ENCODE results near the gene PTPRO.

The PTPRO gene

GRCh38 chr12:15335959-15336358 lies 13.7 kb downstream of the PTPRO start:
- no peak overlapping the region for H4K8ac ChIP-seq (ENCODE audit: low read depth, low read length)
- no peaks in the 10 kb centered on the region for H3K4me1 ChIP-seq (ENCODE audit: control insufficient read depth, low read depth, low read length)
- H3K79me2 ChIP-seq (ENCODE audit: control insufficient read depth, insufficient read depth, low read length), result no peaks in the 10 kb centered on the region
- H2BK15ac ChIP-seq (replicated peaks; ENCODE audit: low read depth), result no peak overlapping the region
- H3K18ac ChIP-seq (ENCODE audit: low read length), result no peak overlapping the region
- no peak overlapping the region for H3K27ac ChIP-seq (ENCODE audit: low read depth, low read length)
- H3K9ac ChIP-seq (ENCODE audit: low read length), result no peak overlapping the region
- no peak overlapping the region for H3K4ac ChIP-seq (ENCODE audit: low read depth, low read length)
- no peak for DNase-seq
- H3K79me1 ChIP-seq (ENCODE audit: low read length), result no peaks in the 10 kb centered on the region
- no CpG with 5 or more reads among the region's 2 CpGs for WGBS (ENCODE audit: extremely low coverage, insufficient coverage, low lambda C conversion rate)
- no peak overlapping the region for H4K5ac ChIP-seq (ENCODE audit: low read length)
- H3K36me3 ChIP-seq (ENCODE audit: control insufficient read depth, insufficient read depth, low read length), result no peaks in the 10 kb centered on the region
- H3K4me3 ChIP-seq (ENCODE audit: low read length), result no peak overlapping the region
- H3K23ac ChIP-seq (ENCODE audit: low read length), result no peak overlapping the region
- no peak overlapping the region for H3K4me2 ChIP-seq (ENCODE audit: low read length)
- H2AK5ac ChIP-seq (ENCODE audit: low read length), result no peak overlapping the region
- no peak overlapping the region for H2BK120ac ChIP-seq (ENCODE audit: low read depth, low read length)
- no peak overlapping the region for H3K56ac ChIP-seq (ENCODE audit: low read length)
- no peaks in the 10 kb centered on the region for H3K27me3 ChIP-seq (ENCODE audit: insufficient read depth, low read length, poor library complexity)
- H2BK5ac ChIP-seq (ENCODE audit: low read length), result no peak overlapping the region

GRCh38 chr12:15336768-15337553 lies 14.7 kb downstream of the PTPRO start:
- no peak overlapping the region for H4K5ac ChIP-seq (ENCODE audit: low read length)
- no peak overlapping the region for H3K18ac ChIP-seq (ENCODE audit: low read length)
- no CpG with 5 or more reads among the region's 9 CpGs for WGBS (ENCODE audit: extremely low coverage, insufficient coverage, low lambda C conversion rate)
- H3K79me2 ChIP-seq (ENCODE audit: control insufficient read depth, insufficient read depth, low read length), result no peaks in the 10 kb centered on the region
- H3K56ac ChIP-seq (ENCODE audit: low read length), result no peak overlapping the region
- no peak overlapping the region for H3K27ac ChIP-seq (ENCODE audit: low read depth, low read length)
- no peak overlapping the region for H3K4me2 ChIP-seq (ENCODE audit: low read length)
- no peak overlapping the region for H3K23ac ChIP-seq (ENCODE audit: low read length)
- H2BK5ac ChIP-seq (ENCODE audit: low read length), result no peak overlapping the region
- no peaks in the 10 kb centered on the region for H3K27me3 ChIP-seq (ENCODE audit: insufficient read depth, low read length, poor library complexity)
- no peaks in the 10 kb centered on the region for H3K4me1 ChIP-seq (ENCODE audit: control insufficient read depth, low read depth, low read length)
- no peak overlapping the region for H2BK120ac ChIP-seq (ENCODE audit: low read depth, low read length)
- no peak overlapping the region for H2AK5ac ChIP-seq (ENCODE audit: low read length)
- H4K8ac ChIP-seq (ENCODE audit: low read depth, low read length), result no peak overlapping the region
- no peak overlapping the region for H3K4me3 ChIP-seq (ENCODE audit: low read length)
- no peak overlapping the region for H3K4ac ChIP-seq (ENCODE audit: low read depth, low read length)
- no peaks in the 10 kb centered on the region for H3K79me1 ChIP-seq (ENCODE audit: low read length)
- no peak for DNase-seq
- H3K36me3 ChIP-seq (ENCODE audit: control insufficient read depth, insufficient read depth, low read length), result no peaks in the 10 kb centered on the region
- no peak overlapping the region for H2BK15ac ChIP-seq (replicated peaks; ENCODE audit: low read depth)
- H3K9ac ChIP-seq (ENCODE audit: low read length), result no peak overlapping the region

- no peak overlapping the region for H3K18ac ChIP-seq (ENCODE audit: low read length)
- no peak overlapping the region for H3K23ac ChIP-seq (ENCODE audit: low read length)
- H3K56ac ChIP-seq (ENCODE audit: low read length), result no peak overlapping the region
- H3K27me3 ChIP-seq (ENCODE audit: insufficient read depth, low read length, poor library complexity), result no peaks in the 10 kb centered on the region
- no peak overlapping the region for H4K5ac ChIP-seq (ENCODE audit: low read length)
- no peak overlapping the region for H2BK120ac ChIP-seq (ENCODE audit: low read depth, low read length)
- H3K4me3 ChIP-seq (ENCODE audit: low read length), result no peak overlapping the region
- no peak overlapping the region for H3K4ac ChIP-seq (ENCODE audit: low read depth, low read length)
- H3K36me3 ChIP-seq (ENCODE audit: control insufficient read depth, insufficient read depth, low read length), result no peaks in the 10 kb centered on the region
- H2BK15ac ChIP-seq (replicated peaks; ENCODE audit: low read depth), result no peak overlapping the region
- H3K4me2 ChIP-seq (ENCODE audit: low read length), result no peak overlapping the region
- no peak overlapping the region for H3K9ac ChIP-seq (ENCODE audit: low read length)
- DNase-seq, result no peak
- no peak overlapping the region for H3K27ac ChIP-seq (ENCODE audit: low read depth, low read length)
- no peaks in the 10 kb centered on the region for H3K79me2 ChIP-seq (ENCODE audit: control insufficient read depth, insufficient read depth, low read length)
- no peak overlapping the region for H2BK5ac ChIP-seq (ENCODE audit: low read length)
- H2AK5ac ChIP-seq (ENCODE audit: low read length), result no peak overlapping the region
- H3K79me1 ChIP-seq (ENCODE audit: low read length), result no peaks in the 10 kb centered on the region
- H4K8ac ChIP-seq (ENCODE audit: low read depth, low read length), result no peak overlapping the region
- no peaks in the 10 kb centered on the region for H3K4me1 ChIP-seq (ENCODE audit: control insufficient read depth, low read depth, low read length)
Measured at GRCh38 chr12:15341371-15341770, 19.1 kb downstream of the PTPRO start.

- no peaks in the 10 kb centered on the region for H3K36me3 ChIP-seq (ENCODE audit: control insufficient read depth, insufficient read depth, low read length)
- H2BK120ac ChIP-seq (ENCODE audit: low read depth, low read length), result no peak overlapping the region
- H2BK5ac ChIP-seq (ENCODE audit: low read length), result no peak overlapping the region
- H4K8ac ChIP-seq (ENCODE audit: low read depth, low read length), result no peak overlapping the region
- H3K27me3 ChIP-seq (ENCODE audit: insufficient read depth, low read length, poor library complexity), result no peaks in the 10 kb centered on the region
- H4K5ac ChIP-seq (ENCODE audit: low read length), result no peak overlapping the region
- no peak overlapping the region for H3K4ac ChIP-seq (ENCODE audit: low read depth, low read length)
- WGBS (ENCODE audit: extremely low coverage, insufficient coverage, low lambda C conversion rate), result no CpG with 5 or more reads among the region's 4 CpGs
- no peaks in the 10 kb centered on the region for H3K79me1 ChIP-seq (ENCODE audit: low read length)
- H3K56ac ChIP-seq (ENCODE audit: low read length), result no peak overlapping the region
- no peaks in the 10 kb centered on the region for H3K79me2 ChIP-seq (ENCODE audit: control insufficient read depth, insufficient read depth, low read length)
- no peak overlapping the region for H3K9ac ChIP-seq (ENCODE audit: low read length)
- H2BK15ac ChIP-seq (replicated peaks; ENCODE audit: low read depth), result no peak overlapping the region
- no peak for DNase-seq
- no peak overlapping the region for H2AK5ac ChIP-seq (ENCODE audit: low read length)
- H3K4me2 ChIP-seq (ENCODE audit: low read length), result no peak overlapping the region
- H3K18ac ChIP-seq (ENCODE audit: low read length), result no peak overlapping the region
- no peaks in the 10 kb centered on the region for H3K4me1 ChIP-seq (ENCODE audit: control insufficient read depth, low read depth, low read length)
- H3K4me3 ChIP-seq (ENCODE audit: low read length), result no peak overlapping the region
- no peak overlapping the region for H3K23ac ChIP-seq (ENCODE audit: low read length)
- H3K27ac ChIP-seq (ENCODE audit: low read depth, low read length), result no peak overlapping the region
Measured at GRCh38 chr12:15344561-15344960, 22.3 kb downstream of the PTPRO start.

GRCh38 chr12:15346488-15346887 lies 24.2 kb downstream of the PTPRO start:
- Histone ChIP-seq H3K36me3 (ENCODE audit: control insufficient read depth, insufficient read depth, low read length) (no peaks in the 10 kb centered on the region), H3K79me1 (ENCODE audit: low read length) (no peaks in the 10 kb centered on the region), H3K9ac (ENCODE audit: low read length) (no peak overlapping the region), H2BK120ac (ENCODE audit: low read depth, low read length) (no peak overlapping the region), H3K56ac (ENCODE audit: low read length) (no peak overlapping the region), H2BK15ac (replicated peaks; ENCODE audit: low read depth) (no peak overlapping the region), H2AK5ac (ENCODE audit: low read length) (no peak overlapping the region), H3K79me2 (ENCODE audit: control insufficient read depth, insufficient read depth, low read length) (no peaks in the 10 kb centered on the region), H3K4me3 (ENCODE audit: low read length) (no peak overlapping the region), H4K5ac (ENCODE audit: low read length) (no peak overlapping the region), H3K18ac (ENCODE audit: low read length) (no peak overlapping the region), H3K27me3 (ENCODE audit: insufficient read depth, low read length, poor library complexity) (no peaks in the 10 kb centered on the region), H3K4ac (ENCODE audit: low read depth, low read length) (no peak overlapping the region), H4K8ac (ENCODE audit: low read depth, low read length) (no peak overlapping the region), H3K27ac (ENCODE audit: low read depth, low read length) (no peak overlapping the region), H3K4me1 (ENCODE audit: control insufficient read depth, low read depth, low read length) (no peaks in the 10 kb centered on the region), H3K23ac (ENCODE audit: low read length) (no peak overlapping the region), H3K4me2 (ENCODE audit: low read length) (no peak overlapping the region), H2BK5ac (ENCODE audit: low read length) (no peak overlapping the region)
- 100% methylated on average over 2 of the region's 3 CpGs for WGBS (ENCODE audit: extremely low coverage, insufficient coverage, low lambda C conversion rate)
- no peak for DNase-seq

GRCh38 chr12:15350643-15351042 lies 28.3 kb downstream of the PTPRO start:
- no peak overlapping the region for H2BK120ac ChIP-seq (ENCODE audit: low read depth, low read length)
- no CpG with 5 or more reads among the region's 1 CpG for WGBS (ENCODE audit: extremely low coverage, insufficient coverage, low lambda C conversion rate)
- no peaks in the 10 kb centered on the region for H3K79me1 ChIP-seq (ENCODE audit: low read length)
- H3K36me3 ChIP-seq (ENCODE audit: control insufficient read depth, insufficient read depth, low read length), result no peaks in the 10 kb centered on the region
- no peak overlapping the region for H4K5ac ChIP-seq (ENCODE audit: low read length)
- H3K9ac ChIP-seq (ENCODE audit: low read length), result no peak overlapping the region
- no peak overlapping the region for H2BK5ac ChIP-seq (ENCODE audit: low read length)
- no peak overlapping the region for H2BK15ac ChIP-seq (replicated peaks; ENCODE audit: low read depth)
- H3K23ac ChIP-seq (ENCODE audit: low read length), result no peak overlapping the region
- no peak overlapping the region for H3K27ac ChIP-seq (ENCODE audit: low read depth, low read length)
- no peak overlapping the region for H3K4me3 ChIP-seq (ENCODE audit: low read length)
- no peaks in the 10 kb centered on the region for H3K4me1 ChIP-seq (ENCODE audit: control insufficient read depth, low read depth, low read length)
- no peak overlapping the region for H3K4me2 ChIP-seq (ENCODE audit: low read length)
- no peaks in the 10 kb centered on the region for H3K79me2 ChIP-seq (ENCODE audit: control insufficient read depth, insufficient read depth, low read length)
- no peak for DNase-seq
- H3K27me3 ChIP-seq (ENCODE audit: insufficient read depth, low read length, poor library complexity), result no peaks in the 10 kb centered on the region
- H3K56ac ChIP-seq (ENCODE audit: low read length), result no peak overlapping the region
- no peak overlapping the region for H3K4ac ChIP-seq (ENCODE audit: low read depth, low read length)
- no peak overlapping the region for H2AK5ac ChIP-seq (ENCODE audit: low read length)
- no peak overlapping the region for H3K18ac ChIP-seq (ENCODE audit: low read length)
- H4K8ac ChIP-seq (ENCODE audit: low read depth, low read length), result no peak overlapping the region
